Parathyroid adenoma (tissue), 2 donors: ENCODE results near the gene KRTAP10-7.
"Not testable (repeated sequence)": the region's sequence is repeated elsewhere in the genome, so short reads cannot be mapped to it uniquely, and the experiment has no call there.

ENCODE experiments used
- H2AFZ ChIP-seq: fragments of 300-600 bp; sonication (generic); one replicate; pipeline ENCODE4 v1.7.0; 2017; ENCODE audit warnings: antibody characterized with exemption, mild to moderate bottlenecking
- H3K27ac ChIP-seq: fragments of 300-600 bp; sonication (generic); one replicate; pipeline ENCODE4 v1.7.0; 2017
- H3K27me3 ChIP-seq: fragments of 300-600 bp; sonication (generic); one replicate; pipeline ENCODE4 v1.7.0; 2017; ENCODE audit warnings: low read length; ENCODE audit not compliant: control insufficient read depth, insufficient read depth
- H3K36me3 ChIP-seq: fragments of 300-600 bp; sonication (generic); one replicate; pipeline ENCODE4 v1.7.0; 2017; ENCODE audit warnings: low read length; ENCODE audit not compliant: control insufficient read depth, insufficient read depth
- H3K4me1 ChIP-seq: fragments of 300-600 bp; sonication (generic); one replicate; pipeline ENCODE4 v1.7.0; 2017; ENCODE audit warnings: control low read depth
- H3K4me2 ChIP-seq: fragments of 300-600 bp; sonication (generic); one replicate; pipeline ENCODE4 v1.7.0; 2017; ENCODE audit warnings: low read length
- H3K4me3 ChIP-seq: fragments of 300-600 bp; sonication (generic); one replicate; pipeline ENCODE4 v1.7.0; 2017; ENCODE audit warnings: low read depth, low read length
- H3K79me2 ChIP-seq: fragments of 300-600 bp; sonication (generic); one replicate; pipeline ENCODE4 v1.7.0; 2017; ENCODE audit warnings: control low read depth
- H3K9ac ChIP-seq: fragments of 300-600 bp; sonication (generic); one replicate; pipeline ENCODE4 v1.7.0; 2017; ENCODE audit warnings: mild to moderate bottlenecking
- H3K9me3 ChIP-seq: fragments of 300-600 bp; sonication (generic); one replicate; pipeline ENCODE4 v1.7.0; 2017; ENCODE audit warnings: low read length; ENCODE audit not compliant: control insufficient read depth
- TF ChIP-seq, protein P1 (sequence below): fragments of 300-600 bp; sonication (generic); IDR thresholded peaks from one replicate; pipeline ENCODE4 v1.7.0; 2017; ENCODE audit warnings: antibody characterized with exemption, mild to moderate bottlenecking
- donor health status: primary hyperparathyroidism.

KRTAP10-7 gene

DNA sequence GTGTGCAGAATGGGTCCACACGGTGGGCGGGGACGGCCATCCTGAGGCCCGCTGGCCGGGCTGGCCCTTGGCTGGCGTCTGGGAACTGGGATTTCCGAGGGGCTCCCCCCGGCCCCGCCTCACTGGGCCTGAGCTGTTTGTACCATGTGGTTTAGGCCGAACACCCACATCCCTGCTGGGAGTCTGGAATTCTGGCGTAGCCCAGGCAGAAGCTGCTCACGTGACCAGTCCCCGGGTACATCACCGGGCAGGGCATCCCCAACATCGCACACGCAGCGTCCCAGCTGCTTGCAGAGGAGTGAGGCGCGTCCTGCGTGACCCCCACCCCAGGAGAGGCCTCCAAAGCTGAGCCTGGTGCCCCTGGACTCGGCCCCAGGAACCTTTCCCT is 2.1 kb downstream of the KRTAP10-7 start:
- Histone ChIP-seq H2AFZ (no peak overlapping the region), H3K9ac (no peak overlapping the region), H3K4me3 (no peak overlapping the region), H3K27me3 (no peaks in the 10 kb centered on the region), H3K79me2 (no peaks in the 10 kb centered on the region), H3K4me2 (no peak overlapping the region), H3K36me3 (no peaks in the 10 kb centered on the region), H3K9me3 (no peaks in the 10 kb centered on the region), H3K4me1 (no peaks in the 10 kb centered on the region), H3K27ac (no peak overlapping the region)
- TF ChIP-seq, protein P1, sequence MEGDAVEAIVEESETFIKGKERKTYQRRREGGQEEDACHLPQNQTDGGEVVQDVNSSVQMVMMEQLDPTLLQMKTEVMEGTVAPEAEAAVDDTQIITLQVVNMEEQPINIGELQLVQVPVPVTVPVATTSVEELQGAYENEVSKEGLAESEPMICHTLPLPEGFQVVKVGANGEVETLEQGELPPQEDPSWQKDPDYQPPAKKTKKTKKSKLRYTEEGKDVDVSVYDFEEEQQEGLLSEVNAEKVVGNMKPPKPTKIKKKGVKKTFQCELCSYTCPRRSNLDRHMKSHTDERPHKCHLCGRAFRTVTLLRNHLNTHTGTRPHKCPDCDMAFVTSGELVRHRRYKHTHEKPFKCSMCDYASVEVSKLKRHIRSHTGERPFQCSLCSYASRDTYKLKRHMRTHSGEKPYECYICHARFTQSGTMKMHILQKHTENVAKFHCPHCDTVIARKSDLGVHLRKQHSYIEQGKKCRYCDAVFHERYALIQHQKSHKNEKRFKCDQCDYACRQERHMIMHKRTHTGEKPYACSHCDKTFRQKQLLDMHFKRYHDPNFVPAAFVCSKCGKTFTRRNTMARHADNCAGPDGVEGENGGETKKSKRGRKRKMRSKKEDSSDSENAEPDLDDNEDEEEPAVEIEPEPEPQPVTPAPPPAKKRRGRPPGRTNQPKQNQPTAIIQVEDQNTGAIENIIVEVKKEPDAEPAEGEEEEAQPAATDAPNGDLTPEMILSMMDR, result no peak

DNA sequence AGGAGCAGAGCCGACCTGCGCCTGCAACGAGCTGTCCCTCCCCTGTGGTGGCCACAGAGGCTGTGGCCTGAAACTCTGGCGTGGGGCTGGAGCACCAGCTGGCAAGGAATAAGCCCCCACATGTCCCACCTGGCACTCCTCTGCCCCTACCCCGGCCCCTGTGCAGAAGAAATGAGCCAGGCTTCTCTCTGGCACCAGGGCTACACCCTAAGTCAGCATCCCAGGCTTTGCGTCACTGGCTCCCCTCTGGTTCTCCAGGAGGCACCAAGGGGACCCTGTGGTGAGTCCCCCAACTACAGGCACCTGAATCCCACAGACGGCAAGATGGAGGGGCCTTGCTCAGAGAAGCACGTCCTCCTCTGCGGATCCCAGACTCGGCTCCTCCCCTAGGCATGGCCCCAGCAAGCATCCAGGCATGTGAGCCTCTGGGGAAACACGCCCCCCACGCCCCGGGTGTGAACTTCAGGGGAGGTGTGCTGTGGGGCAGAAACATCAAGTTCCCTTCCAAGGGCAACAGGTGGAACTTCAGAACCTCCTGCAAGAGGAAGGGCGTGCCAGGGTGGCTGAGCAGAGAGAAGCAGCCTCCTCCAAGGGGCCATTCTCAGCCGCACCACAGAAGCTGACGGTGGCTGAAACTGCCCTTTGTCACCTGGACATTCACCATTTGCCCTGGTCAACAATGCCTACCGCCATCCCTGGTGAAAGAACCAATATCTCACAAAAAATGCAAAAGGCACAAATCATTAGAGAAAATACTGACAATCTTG is 2.9 kb downstream of the KRTAP10-7 start:
- Histone ChIP-seq H3K9ac (no peak overlapping the region), H3K79me2 (no peaks in the 10 kb centered on the region), H3K4me2 (no peak overlapping the region), H3K27ac (no peak overlapping the region), H3K4me3 (no peak overlapping the region), H3K9me3 (no peaks in the 10 kb centered on the region), H2AFZ (no peak overlapping the region), H3K36me3 (no peaks in the 10 kb centered on the region), H3K4me1 (no peaks in the 10 kb centered on the region), H3K27me3 (no peaks in the 10 kb centered on the region)
- TF ChIP-seq, protein P1, result no peak

DNA sequence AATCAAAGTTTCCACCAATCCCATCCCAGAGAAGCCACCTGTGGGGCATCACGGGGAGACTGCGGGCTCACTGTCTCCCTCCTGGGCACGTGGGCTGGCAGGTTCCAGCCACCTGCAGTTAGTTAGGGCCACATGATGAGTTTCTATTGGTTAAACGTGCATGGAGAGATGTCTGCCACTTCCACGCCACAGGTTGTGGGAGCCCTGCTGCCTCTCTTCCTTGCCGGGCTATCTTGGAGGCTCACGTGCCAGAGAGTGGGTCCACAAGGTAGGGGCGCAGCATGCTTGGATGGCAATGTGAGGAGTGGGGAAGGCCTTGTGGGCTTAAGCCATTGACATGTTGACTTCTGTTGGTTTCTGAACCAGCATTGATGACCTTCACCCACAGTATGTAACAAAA is 3.5 kb downstream of the KRTAP10-7 start:
- Histone ChIP-seq H3K27me3 (no peaks in the 10 kb centered on the region), H3K4me2 (no peak overlapping the region), H3K79me2 (no peaks in the 10 kb centered on the region), H3K9ac (no peak overlapping the region), H2AFZ (no peak overlapping the region), H3K27ac (no peak overlapping the region), H3K4me1 (no peaks in the 10 kb centered on the region), H3K36me3 (no peaks in the 10 kb centered on the region), H3K4me3 (no peak overlapping the region), H3K9me3 (no peaks in the 10 kb centered on the region)
- TF ChIP-seq, protein P1, result no peak

DNA sequence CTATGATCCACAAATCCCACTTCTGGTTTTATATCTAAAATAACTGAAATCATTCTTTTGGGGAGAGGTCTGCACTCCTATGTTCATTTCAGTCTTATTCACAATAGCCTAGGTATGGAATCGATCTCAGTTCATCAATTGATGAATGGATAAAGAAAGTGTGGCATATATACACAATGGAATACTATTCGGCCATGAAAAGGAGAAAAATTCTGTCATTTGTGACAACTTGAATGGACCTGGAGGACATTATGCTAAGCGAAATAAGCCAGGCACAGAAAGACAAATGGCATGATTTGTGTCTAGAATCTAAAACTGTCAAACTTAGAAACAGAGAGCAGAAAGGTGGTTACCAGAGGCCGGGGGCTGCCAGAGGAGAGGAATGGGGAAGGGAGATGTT is 6.1 kb downstream of the KRTAP10-7 start:
- H3K4me1 ChIP-seq, result no peaks in the 10 kb centered on the region
- H2AFZ ChIP-seq, result no peak overlapping the region
- TF ChIP-seq, protein P1, result no peak
- H3K4me3 ChIP-seq, result no peak overlapping the region
- H3K36me3 ChIP-seq, result no peaks in the 10 kb centered on the region
- H3K27ac ChIP-seq, result no peak overlapping the region
- no peaks in the 10 kb centered on the region for H3K9me3 ChIP-seq
- H3K27me3 ChIP-seq, result no peaks in the 10 kb centered on the region
- no peak overlapping the region for H3K9ac ChIP-seq
- no peak overlapping the region for H3K4me2 ChIP-seq
- H3K79me2 ChIP-seq, result no peaks in the 10 kb centered on the region

DNA sequence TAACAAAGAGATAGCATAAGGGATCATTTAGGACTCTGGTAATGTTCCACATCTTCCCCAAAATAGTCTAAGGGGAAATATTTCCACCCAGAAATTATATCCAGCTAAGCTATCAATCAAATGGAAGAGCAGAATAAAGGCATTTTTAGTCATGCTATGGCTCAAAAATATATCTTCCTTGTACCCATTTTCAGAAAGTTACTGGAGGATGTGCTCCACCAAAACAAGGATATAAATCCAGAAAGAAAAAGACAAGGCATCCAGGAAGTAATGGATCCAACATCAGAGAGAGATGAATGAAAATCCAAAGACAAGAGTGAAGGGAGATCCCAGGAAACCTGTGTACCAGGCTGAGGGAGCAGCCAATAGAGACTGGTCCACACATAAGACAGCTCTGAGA is 8.8 kb downstream of the KRTAP10-7 start:
- no peaks in the 10 kb centered on the region for H3K79me2 ChIP-seq
- H3K27ac ChIP-seq, result no peak overlapping the region
- no peak overlapping the region for H2AFZ ChIP-seq
- no peaks in the 10 kb centered on the region for H3K4me1 ChIP-seq
- no peak overlapping the region for H3K9ac ChIP-seq
- no peak overlapping the region for H3K4me2 ChIP-seq
- no peak overlapping the region for H3K4me3 ChIP-seq
- no peaks in the 10 kb centered on the region for H3K36me3 ChIP-seq
- TF ChIP-seq, protein P1, result no peak
- H3K9me3 ChIP-seq, result no peaks in the 10 kb centered on the region
- no peaks in the 10 kb centered on the region for H3K27me3 ChIP-seq

DNA sequence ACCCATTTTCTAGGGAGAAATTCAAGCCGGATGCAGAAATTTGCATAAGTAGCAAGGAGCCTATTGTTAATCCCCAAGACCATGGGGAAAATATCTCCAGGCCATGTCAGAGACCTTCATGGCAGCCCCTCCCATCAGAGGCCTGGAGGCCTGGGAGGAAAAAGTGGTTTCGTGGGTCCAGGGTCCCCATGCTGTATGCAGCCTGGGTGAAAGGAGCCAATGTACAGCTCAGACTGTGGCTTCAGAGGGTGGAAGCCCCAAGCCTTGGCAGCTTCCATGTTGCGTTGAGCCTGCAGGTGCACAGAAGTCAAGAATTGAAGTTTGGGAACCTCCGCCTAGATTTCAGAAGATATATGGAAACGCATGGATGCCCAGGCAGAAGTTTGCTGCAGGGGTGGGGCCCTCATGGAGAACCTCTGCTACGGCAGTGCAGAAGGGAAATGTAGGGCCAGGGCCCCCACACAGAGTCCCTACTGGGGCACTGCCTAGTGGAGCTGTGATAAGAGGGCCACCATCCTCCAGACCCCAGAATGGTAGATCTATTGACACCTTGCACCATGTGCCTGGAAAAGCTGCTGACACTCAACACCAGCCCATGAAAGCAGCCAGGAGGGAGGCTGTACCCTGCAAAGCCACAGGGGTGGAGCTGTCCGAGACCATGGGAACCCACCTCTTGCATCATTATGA is 9.9 kb downstream of the KRTAP10-7 start:
- H3K27ac ChIP-seq, H3K4me3 ChIP-seq, H3K79me2 ChIP-seq, H3K27me3 ChIP-seq, H3K4me1 ChIP-seq, H3K36me3 ChIP-seq, H3K9ac ChIP-seq, H2AFZ ChIP-seq, H3K9me3 ChIP-seq, H3K4me2 ChIP-seq: not testable (repeated sequence)
